ENCODE results near the gene INCENP. TPM values are rescaled to one million over a fixed set of nuclear protein-coding genes. Genes with fewer than 3 reads are reported as not detected.
"Not testable (repeated sequence)": the region's sequence is repeated elsewhere in the genome, so short reads cannot be mapped to it uniquely, and the experiment has no call there.

INCENP gene
- total RNA-seq, 2 experiments from 2014 or later, result 12.6 to 16.3 TPM

DNA sequence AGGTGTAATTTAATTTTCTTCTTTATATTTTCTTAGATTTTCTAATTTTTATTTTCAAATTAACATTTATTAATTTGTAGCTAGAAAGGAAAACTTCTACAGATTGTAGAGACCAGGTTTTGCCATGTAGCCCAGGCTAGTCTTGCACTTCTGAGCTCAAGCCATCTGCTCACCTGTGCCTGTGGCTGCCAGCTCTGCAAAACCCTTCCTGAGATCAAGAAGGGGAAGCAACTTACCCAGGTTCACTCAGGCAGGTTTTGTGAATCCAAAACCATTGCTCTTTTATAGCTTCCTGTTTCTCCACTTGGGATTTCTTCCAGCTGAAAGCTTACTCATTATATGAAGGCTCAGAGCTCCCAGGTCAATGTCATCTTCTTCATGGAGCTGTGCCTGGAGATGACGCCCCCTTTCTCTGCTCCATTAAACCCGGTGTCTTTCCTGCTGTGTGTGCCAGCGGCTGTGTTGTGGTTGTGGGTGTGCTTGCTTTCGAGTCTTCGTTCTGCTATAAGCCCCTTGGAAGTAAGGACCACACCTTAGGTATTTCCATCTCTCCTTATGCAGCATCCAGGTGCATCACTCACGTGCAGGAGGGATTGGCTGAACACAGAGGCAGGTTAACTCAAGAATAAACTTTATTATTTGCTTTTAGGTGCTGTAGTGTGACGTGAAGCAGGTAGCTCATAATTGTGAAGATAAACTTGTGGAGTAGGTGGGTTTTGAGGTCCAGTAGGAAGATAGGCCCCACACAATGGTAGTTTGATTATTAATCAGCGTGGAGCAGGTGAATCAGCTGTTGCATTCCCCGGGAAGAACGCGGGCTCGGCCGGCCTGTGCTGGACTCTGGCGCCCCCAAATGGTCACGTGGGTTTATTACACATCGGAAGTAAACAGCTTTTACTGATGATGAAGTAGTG, 42.2 kb upstream of the INCENP start:
- H3K27me3 Mint-ChIP-seq, result no peaks in the 10 kb centered on the region
- POLR2A ChIA-PET, result interaction anchor here (0.8 to 2.3 kb wide), 10 partner anchors 26 to 288 kb away, joined by 3 to 40 read pairs (median 10); partner anchors contain the start of genes FEN1 and FTH1
- TF ChIP-seq, protein P1, sequence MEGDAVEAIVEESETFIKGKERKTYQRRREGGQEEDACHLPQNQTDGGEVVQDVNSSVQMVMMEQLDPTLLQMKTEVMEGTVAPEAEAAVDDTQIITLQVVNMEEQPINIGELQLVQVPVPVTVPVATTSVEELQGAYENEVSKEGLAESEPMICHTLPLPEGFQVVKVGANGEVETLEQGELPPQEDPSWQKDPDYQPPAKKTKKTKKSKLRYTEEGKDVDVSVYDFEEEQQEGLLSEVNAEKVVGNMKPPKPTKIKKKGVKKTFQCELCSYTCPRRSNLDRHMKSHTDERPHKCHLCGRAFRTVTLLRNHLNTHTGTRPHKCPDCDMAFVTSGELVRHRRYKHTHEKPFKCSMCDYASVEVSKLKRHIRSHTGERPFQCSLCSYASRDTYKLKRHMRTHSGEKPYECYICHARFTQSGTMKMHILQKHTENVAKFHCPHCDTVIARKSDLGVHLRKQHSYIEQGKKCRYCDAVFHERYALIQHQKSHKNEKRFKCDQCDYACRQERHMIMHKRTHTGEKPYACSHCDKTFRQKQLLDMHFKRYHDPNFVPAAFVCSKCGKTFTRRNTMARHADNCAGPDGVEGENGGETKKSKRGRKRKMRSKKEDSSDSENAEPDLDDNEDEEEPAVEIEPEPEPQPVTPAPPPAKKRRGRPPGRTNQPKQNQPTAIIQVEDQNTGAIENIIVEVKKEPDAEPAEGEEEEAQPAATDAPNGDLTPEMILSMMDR (IDR thresholded peaks at IDR 0.05), result peak; percentile 96
- DNase-seq (peak; percentile 66 to 89 (median 80)), ATAC-seq (ENCODE audit: poor library complexity) (peak; percentile 93)
- peaks cover 9% of the 10 kb centered on the region for H3K4me1 ChIP-seq (ENCODE audit: insufficient read depth, low read length)
- H3K9me3 ChIP-seq (ENCODE audit: control insufficient read depth in 1 of 2, insufficient read depth in 1 of 2, low read length in 2 of 2), result no peaks in the 10 kb centered on the region
- CTCF ChIA-PET, result interaction anchor here (0.6 to 9.2 kb wide), 67 partner anchors 9 to 289 kb away, joined by 3 to 207 read pairs (median 4); partner anchors contain the start of genes BEST1, FADS2, FADS3 and FEN1
- peaks cover 8% of the 10 kb centered on the region for H3K4me1 Mint-ChIP-seq (ENCODE audit: low read depth)
- H3K36me3 ChIP-seq (ENCODE audit: insufficient read depth, low read length), result no peaks in the 10 kb centered on the region
- intact Hi-C loops (cut with DNase I, micrococcal nuclease), result loop anchor here (1.0 to 2.0 kb wide), 6 partner anchors 56 to 283 kb away; no protein-coding TSS in a partner anchor
- H3K4me3 ChIP-seq (ENCODE audit: low read length), result no peak overlapping the region
- no peaks in the 10 kb centered on the region for H3K27me3 ChIP-seq (ENCODE audit: control insufficient read depth in 1 of 2, insufficient read depth in 2 of 2, low read length in 2 of 2)
- H3K27ac ChIP-seq (ENCODE audit: low read depth in 1 of 2, low read length in 2 of 2), result no peak overlapping the region
- no peak overlapping the region for H3K27ac Mint-ChIP-seq
- H3K9me3 Mint-ChIP-seq, result no peaks in the 10 kb centered on the region
- no peaks in the 10 kb centered on the region for H3K36me3 Mint-ChIP-seq (ENCODE audit: low read depth)
- peak overlapping the region; percentile 2 for H3K4me3 Mint-ChIP-seq

DNA sequence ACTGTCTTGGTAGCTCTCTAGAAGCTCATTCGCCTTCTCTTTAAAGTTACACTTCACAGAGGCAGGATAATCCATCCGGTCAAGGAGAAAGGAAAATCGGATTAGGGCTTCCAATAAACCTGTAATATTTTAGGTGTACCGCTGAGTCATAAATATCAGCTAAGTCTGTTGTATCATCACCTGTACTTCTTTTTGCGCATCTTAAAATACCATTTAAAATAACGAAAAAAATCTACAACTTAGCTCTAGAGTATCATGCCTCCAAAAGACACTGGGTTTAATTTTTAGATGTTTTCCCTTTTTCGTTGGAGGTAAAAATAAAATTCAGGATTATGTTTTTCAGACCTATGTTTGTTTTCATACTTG, 41.5 kb upstream of the INCENP start:
- H3K36me3 ChIP-seq (ENCODE audit: insufficient read depth, low read length), result no peaks in the 10 kb centered on the region
- POLR2A ChIA-PET, result interaction anchor here (0.8 to 2.3 kb wide), 10 partner anchors 26 to 289 kb away, joined by 3 to 40 read pairs (median 10); partner anchors contain the start of genes FEN1 and FTH1
- Mint-ChIP-seq H3K27ac (no peak overlapping the region), H3K4me1 (ENCODE audit: low read depth) (peaks cover 8% of the 10 kb centered on the region), H3K36me3 (ENCODE audit: low read depth) (no peaks in the 10 kb centered on the region), H3K4me3 (no peak overlapping the region), H3K9me3 (no peaks in the 10 kb centered on the region), H3K27me3 (no peaks in the 10 kb centered on the region)
- H3K9me3 ChIP-seq (ENCODE audit: control insufficient read depth in 1 of 2, insufficient read depth in 1 of 2, low read length in 2 of 2), result no peaks in the 10 kb centered on the region
- no peaks in the 10 kb centered on the region for H3K27me3 ChIP-seq (ENCODE audit: control insufficient read depth in 1 of 2, insufficient read depth in 2 of 2, low read length in 2 of 2)
- CTCF ChIA-PET, result interaction anchor here (0.6 to 9.2 kb wide), 65 partner anchors 8 to 290 kb away, joined by 3 to 207 read pairs (median 4); partner anchors contain the start of genes BEST1, FADS2, FADS3 and FEN1
- H3K27ac ChIP-seq (ENCODE audit: low read depth in 1 of 2, low read length in 2 of 2), result no peak overlapping the region
- intact Hi-C loops (cut with DNase I, micrococcal nuclease), result loop anchor here (1.0 to 2.0 kb wide), 6 partner anchors 57 to 284 kb away; no protein-coding TSS in a partner anchor
- DNase-seq (no peak), ATAC-seq (ENCODE audit: poor library complexity) (no peak)
- H3K4me3 ChIP-seq (ENCODE audit: low read length), result no peak overlapping the region
- H3K4me1 ChIP-seq (ENCODE audit: insufficient read depth, low read length), result peaks cover 9% of the 10 kb centered on the region
- TF ChIP-seq, protein P1 (IDR thresholded peaks at IDR 0.05), result peak; percentile 18

DNA sequence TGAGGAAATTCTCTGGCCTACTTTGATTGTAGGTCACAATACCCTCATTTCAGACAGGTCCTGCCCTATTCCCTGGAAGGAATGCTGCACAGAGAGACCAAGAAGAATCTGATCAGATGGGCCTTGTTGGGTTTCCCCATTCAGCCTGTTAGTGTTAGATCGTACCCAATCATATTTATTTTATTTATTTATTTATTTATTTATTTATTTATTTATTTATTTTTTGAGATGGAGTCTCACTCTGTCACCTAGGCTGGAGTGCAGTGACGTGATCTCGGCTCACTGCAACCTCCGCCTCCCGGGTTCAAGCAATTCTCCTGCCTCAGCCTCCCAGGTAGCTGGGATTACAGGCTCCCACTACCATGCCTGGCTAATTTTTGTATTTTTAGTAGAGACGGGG, 39.0 kb upstream of the INCENP start:
- H3K4me1 Mint-ChIP-seq (ENCODE audit: low read depth); ATAC-seq (ENCODE audit: poor library complexity); H3K4me3 Mint-ChIP-seq; H3K9me3 Mint-ChIP-seq; H3K27ac Mint-ChIP-seq; H3K9me3 ChIP-seq (ENCODE audit: control insufficient read depth in 1 of 2, insufficient read depth in 1 of 2, low read length in 2 of 2); H3K27me3 Mint-ChIP-seq; H3K36me3 ChIP-seq (ENCODE audit: insufficient read depth, low read length); H3K4me1 ChIP-seq (ENCODE audit: insufficient read depth, low read length); H3K27ac ChIP-seq (ENCODE audit: low read depth in 1 of 2, low read length in 2 of 2); H3K36me3 Mint-ChIP-seq (ENCODE audit: low read depth); intact Hi-C loops (cut with DNase I, micrococcal nuclease); DNase-seq; H3K4me3 ChIP-seq (ENCODE audit: low read length); H3K27me3 ChIP-seq (ENCODE audit: control insufficient read depth in 1 of 2, insufficient read depth in 2 of 2, low read length in 2 of 2); POLR2A ChIA-PET: not testable (repeated sequence)
- CTCF ChIA-PET, result interaction anchor here (1.9 to 9.2 kb wide), 2 partner anchors 23 to 185 kb away, joined by 5 to 207 read pairs; no protein-coding TSS in a partner anchor
